Effector memory CD4-positive, alpha-beta T cell (primary cell): ENCODE data around the gene APEH.

Source experiments
- DNase-seq, 3 donors: peaks; one replicate each; pipeline ENCODE4 v3.0.0-alpha.2; 2020
- H3K27ac ChIP-seq: 2 replicates; pipeline ENCODE4 v1.7.0; 2013; ENCODE audit warnings: mild to moderate bottlenecking, low read length, moderate library complexity; ENCODE audit not compliant: insufficient read depth, poor library complexity, severe bottlenecking
- H3K27me3 ChIP-seq: replicated peaks from 2 replicates; pipeline ENCODE4 v1.7.0; 2013; ENCODE audit warnings: mild to moderate bottlenecking, low read length; ENCODE audit not compliant: insufficient read depth, control insufficient read depth, poor library complexity, severe bottlenecking
- H3K36me3 ChIP-seq: 2 replicates; pipeline ENCODE4 v1.7.0; 2013; ENCODE audit warnings: mild to moderate bottlenecking, low read length, moderate library complexity; ENCODE audit not compliant: control insufficient read depth, insufficient read depth
- H3K4me1 ChIP-seq: 2 replicates; pipeline ENCODE4 v1.7.0; 2013; ENCODE audit warnings: low read length, mild to moderate bottlenecking; ENCODE audit not compliant: control insufficient read depth, insufficient read depth, poor library complexity, severe bottlenecking
- H3K4me3 ChIP-seq: 2 replicates; pipeline ENCODE4 v1.7.0; 2013; ENCODE audit warnings: low read length, low read depth, mild to moderate bottlenecking; ENCODE audit not compliant: insufficient read depth, poor library complexity, severe bottlenecking
- H3K9me3 ChIP-seq: 2 replicates; pipeline ENCODE4 v1.7.0; 2013; ENCODE audit warnings: mild to moderate bottlenecking, low read length, moderate library complexity; ENCODE audit not compliant: control insufficient read depth

Gene APEH

DNA sequence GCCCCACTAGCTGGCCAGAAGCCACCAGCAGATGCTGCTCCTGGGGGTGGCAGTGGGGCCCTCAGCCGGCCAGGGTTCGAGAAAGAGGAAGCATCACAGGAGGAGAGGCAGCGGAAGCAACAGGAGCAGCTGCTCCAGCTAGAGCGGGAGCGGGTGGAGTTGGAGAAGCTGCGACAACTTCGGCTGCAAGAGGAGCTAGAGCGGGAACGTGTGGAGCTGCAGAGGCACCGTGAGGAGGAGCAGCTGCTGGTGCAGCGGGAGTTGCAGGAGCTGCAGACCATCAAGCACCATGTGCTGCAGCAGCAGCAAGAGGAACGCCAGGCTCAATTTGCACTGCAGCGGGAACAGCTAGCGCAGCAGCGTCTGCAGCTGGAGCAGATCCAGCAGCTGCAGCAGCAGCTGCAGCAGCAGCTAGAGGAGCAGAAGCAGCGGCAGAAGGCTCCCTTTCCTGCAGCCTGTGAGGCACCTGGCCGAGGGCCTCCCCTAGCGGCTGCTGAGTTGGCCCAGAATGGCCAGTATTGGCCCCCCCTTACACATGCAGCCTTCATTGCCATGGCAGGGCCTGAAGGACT is 17.5 kb upstream of the APEH start:
- Histone ChIP-seq H3K9me3 (no peaks in the 10 kb centered on the region), H3K36me3 (no peaks in the 10 kb centered on the region), H3K4me1 (no peaks in the 10 kb centered on the region), H3K27me3 (no peaks in the 10 kb centered on the region), H3K4me3 (no peak overlapping the region), H3K27ac (no peak overlapping the region)
- DNase-seq: no peak

DNA sequence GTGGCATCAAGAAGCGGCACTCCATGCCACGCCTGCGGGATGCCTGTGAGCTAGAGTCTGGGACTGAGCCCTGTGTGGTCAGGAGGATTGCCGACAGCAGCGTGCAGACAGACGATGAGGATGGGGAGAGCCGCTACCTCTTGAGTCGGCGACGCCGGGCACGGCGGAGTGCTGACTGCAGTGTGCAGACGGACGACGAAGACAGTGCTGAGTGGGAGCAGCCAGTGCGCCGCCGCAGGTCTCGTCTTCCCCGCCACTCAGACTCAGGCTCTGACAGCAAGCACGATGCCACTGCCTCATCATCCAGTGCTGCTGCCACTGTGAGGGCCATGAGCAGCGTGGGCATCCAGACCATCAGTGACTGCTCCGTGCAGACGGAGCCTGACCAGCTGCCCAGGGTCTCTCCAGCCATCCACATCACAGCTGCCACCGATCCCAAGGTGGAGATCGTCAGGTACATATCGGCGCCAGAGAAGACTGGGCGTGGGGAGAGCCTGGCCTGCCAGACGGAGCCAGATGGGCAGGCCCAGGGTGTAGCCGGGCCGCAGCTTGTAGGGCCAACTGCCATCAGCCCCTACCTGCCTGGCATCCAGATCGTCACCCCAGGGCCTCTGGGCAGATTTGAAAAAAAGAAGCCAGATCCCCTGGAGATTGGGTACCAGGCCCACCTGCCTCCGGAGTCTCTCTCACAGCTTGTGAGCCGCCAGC is 16.8 kb upstream of the APEH start:
- no peak for DNase-seq
- H3K27ac ChIP-seq: no peak overlapping the region
- no peaks in the 10 kb centered on the region for H3K27me3 ChIP-seq
- H3K9me3 ChIP-seq: no peaks in the 10 kb centered on the region
- H3K4me3 ChIP-seq: no peak overlapping the region
- H3K4me1 ChIP-seq: no peaks in the 10 kb centered on the region
- no peaks in the 10 kb centered on the region for H3K36me3 ChIP-seq

DNA sequence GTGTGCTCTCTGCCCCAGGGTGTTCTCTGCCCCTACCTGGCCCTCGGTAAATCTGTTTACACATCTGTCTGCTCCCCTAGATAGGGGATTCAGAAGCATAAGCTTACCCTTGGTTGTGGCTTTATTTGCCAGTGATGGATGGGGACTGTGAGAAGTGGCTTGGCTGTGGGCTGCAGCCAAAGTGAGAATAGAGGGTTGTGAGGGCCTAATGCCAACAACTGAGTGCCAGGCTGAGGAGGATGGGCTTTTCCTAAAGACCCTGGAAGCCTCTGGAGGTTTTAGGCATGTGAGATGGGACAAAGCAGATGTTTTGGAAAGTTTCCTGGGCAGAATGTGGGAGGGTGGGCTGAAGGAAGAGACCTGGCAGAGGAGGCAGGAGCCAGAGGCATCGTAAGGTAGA is 15.4 kb upstream of the APEH start:
- no peaks in the 10 kb centered on the region for H3K36me3 ChIP-seq
- no peak overlapping the region for H3K4me3 ChIP-seq
- no peaks in the 10 kb centered on the region for H3K9me3 ChIP-seq
- no peak overlapping the region for H3K27ac ChIP-seq
- no peaks in the 10 kb centered on the region for H3K4me1 ChIP-seq
- no peaks in the 10 kb centered on the region for H3K27me3 ChIP-seq
- no peak for DNase-seq

DNA sequence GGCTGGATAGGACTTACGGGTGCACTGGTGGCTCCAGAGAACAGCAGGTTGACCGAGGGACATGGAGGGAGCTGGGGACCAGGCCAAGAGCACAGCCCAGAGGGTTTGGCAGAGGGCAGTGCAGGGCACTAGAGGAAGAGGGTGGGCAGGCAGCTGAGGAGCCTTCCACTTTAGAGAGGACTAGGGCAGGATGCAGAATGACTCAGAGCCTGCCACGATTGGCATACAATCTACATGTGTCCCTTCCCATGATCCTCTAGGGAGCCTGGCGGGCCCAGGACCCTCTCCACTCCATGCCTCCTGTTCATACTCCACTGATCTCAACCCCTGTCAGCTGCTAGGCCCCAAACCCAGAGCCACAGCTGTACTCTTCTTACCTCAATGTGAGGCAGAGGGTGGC is 14.4 kb upstream of the APEH start:
- no peaks in the 10 kb centered on the region for H3K4me1 ChIP-seq
- H3K27ac ChIP-seq: no peak overlapping the region
- DNase-seq: no peak
- H3K36me3 ChIP-seq: no peaks in the 10 kb centered on the region
- no peak overlapping the region for H3K4me3 ChIP-seq
- H3K9me3 ChIP-seq: no peaks in the 10 kb centered on the region
- H3K27me3 ChIP-seq: no peaks in the 10 kb centered on the region

DNA sequence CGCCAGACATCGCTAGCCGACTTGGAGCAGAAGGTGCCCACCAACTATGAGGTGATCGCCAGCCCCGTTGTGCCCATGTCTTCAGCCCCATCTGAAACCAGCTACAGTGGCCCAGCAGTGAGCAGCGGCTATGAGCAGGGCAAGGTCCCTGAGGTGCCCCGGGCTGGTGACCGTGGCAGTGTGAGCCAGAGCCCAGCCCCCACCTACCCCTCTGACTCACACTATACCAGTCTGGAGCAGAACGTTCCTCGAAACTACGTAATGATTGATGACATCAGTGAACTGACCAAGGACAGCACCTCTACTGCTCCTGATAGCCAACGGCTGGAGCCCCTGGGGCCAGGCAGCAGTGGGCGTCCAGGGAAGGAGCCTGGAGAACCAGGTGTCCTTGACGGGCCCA is 12.9 kb upstream of the APEH start:
- no peak for DNase-seq
- H3K9me3 ChIP-seq: no peaks in the 10 kb centered on the region
- H3K27me3 ChIP-seq: no peaks in the 10 kb centered on the region
- no peak overlapping the region for H3K27ac ChIP-seq
- no peak overlapping the region for H3K4me3 ChIP-seq
- H3K36me3 ChIP-seq: no peaks in the 10 kb centered on the region
- H3K4me1 ChIP-seq: no peaks in the 10 kb centered on the region

DNA sequence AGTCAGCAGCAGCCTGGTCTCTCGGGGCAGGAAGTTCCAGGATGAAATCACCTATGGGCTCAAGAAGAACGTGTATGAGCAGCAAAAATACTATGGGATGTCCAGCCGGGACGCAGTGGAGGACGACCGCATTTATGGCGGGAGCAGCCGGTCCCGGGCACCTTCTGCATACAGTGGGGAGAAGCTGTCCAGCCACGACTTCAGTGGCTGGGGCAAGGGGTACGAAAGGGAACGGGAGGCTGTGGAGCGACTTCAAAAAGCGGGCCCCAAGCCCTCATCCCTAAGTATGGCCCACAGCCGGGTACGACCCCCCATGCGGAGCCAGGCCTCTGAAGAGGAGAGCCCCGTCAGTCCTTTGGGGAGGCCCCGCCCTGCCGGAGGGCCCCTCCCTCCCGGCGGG is 12.1 kb upstream of the APEH start:
- Histone ChIP-seq H3K9me3 (no peaks in the 10 kb centered on the region), H3K27me3 (no peaks in the 10 kb centered on the region), H3K36me3 (no peaks in the 10 kb centered on the region), H3K4me1 (no peaks in the 10 kb centered on the region), H3K4me3 (no peak overlapping the region), H3K27ac (no peak overlapping the region)
- DNase-seq: no peak

DNA sequence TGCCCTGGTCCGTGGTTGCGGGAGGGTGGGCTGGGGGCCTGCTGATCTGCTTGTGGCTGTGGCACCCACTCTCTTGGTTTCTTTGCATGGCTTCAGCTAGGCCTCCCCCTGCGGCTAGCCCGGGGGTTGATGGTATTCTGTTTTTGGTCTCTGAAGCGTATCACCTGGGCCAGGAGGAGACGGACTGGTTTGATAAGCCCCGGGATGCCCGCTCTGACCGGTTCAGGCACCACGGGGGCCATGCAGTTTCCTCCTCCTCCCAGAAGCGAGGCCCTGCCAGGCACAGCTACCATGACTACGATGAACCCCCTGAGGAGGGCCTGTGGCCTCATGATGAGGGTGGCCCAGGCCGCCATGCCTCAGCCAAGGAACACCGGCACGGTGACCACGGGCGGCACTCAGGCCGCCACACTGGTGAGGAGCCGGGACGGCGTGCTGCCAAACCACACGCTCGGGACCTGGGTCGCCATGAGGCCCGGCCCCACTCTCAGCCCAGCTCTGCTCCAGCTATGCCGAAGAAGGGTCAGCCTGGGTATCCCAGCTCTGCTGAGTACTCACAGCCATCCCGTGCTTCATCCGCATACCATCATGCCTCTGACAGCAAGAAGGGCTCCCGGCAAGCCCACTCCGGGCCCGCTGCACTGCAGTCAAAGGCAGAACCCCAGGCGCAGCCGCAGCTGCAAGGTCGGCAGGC is 11.3 kb upstream of the APEH start:
- H3K4me3 ChIP-seq: no peak overlapping the region
- no peak for DNase-seq
- no peaks in the 10 kb centered on the region for H3K27me3 ChIP-seq
- no peak overlapping the region for H3K27ac ChIP-seq
- H3K9me3 ChIP-seq: no peaks in the 10 kb centered on the region
- H3K36me3 ChIP-seq: no peaks in the 10 kb centered on the region
- no peaks in the 10 kb centered on the region for H3K4me1 ChIP-seq

DNA sequence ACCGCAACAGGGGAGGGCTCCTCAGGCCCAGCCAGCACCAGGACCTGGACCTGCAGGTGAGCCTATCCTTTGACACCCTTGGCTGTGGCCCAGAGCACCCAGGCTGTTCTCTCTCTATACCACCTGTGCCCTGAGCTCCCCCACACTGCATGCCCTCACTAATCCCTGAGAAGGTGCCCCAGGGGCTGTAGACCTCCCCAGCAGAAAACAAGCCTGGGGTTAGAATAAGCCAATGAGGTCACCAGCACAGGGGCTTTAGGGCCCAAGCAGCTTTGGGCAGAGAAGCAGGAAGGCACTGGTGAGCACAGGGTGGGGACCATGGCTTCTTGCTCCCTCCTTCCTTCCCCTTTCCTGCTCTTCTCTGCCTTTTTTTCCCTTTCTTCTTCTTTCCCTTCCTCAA is 10.3 kb upstream of the APEH start:
- Histone ChIP-seq H3K27ac (no peak overlapping the region), H3K27me3 (no peaks in the 10 kb centered on the region), H3K36me3 (no peaks in the 10 kb centered on the region), H3K4me1 (no peaks in the 10 kb centered on the region), H3K9me3 (no peaks in the 10 kb centered on the region), H3K4me3 (no peak overlapping the region)
- no peak for DNase-seq

GRCh38 chr3:49664300-49664699 is 9.9 kb upstream of the APEH start:
- DNase-seq: no peak
- no peaks in the 10 kb centered on the region for H3K4me1 ChIP-seq
- H3K9me3 ChIP-seq: no peaks in the 10 kb centered on the region
- H3K27me3 ChIP-seq: no peaks in the 10 kb centered on the region
- no peak overlapping the region for H3K4me3 ChIP-seq
- no peaks in the 10 kb centered on the region for H3K36me3 ChIP-seq
- no peak overlapping the region for H3K27ac ChIP-seq

DNA sequence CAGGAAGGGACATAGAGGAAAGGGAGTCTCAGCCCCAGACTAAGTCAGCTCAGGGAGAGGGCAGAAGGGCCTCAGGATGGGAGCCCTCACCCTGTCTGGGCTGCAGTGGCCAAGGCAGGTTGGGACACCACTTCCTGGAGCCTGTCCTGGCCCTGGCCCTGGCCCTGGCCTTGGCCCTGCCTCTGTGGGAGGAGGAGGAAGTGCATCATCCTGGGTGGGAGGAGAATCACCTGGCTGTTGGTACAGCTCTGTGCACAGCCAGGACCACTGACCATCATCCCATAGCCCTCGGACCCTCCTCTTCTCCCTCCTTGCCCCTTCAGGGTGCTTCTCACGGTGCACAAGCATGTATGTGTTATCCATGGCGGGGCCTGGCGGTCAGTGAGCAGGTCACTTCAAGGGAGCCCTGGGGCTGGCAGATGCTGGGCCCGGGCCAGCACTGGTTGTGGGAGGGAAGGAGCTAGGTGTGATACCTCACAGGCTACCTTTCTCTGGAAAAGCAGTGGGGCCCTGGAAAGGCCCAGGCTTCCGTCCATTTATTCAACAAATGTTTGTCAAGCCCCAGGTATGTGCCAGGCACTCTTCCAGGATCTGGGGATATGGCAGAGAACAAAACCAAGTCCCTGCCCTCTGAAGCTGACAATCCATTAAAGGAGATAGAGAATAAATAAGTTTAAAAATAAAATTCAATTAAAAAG is 8.2 kb upstream of the APEH start:
- no peak overlapping the region for H3K27ac ChIP-seq
- no peaks in the 10 kb centered on the region for H3K36me3 ChIP-seq
- no peak overlapping the region for H3K4me3 ChIP-seq
- H3K9me3 ChIP-seq: no peaks in the 10 kb centered on the region
- H3K27me3 ChIP-seq: no peaks in the 10 kb centered on the region
- no peaks in the 10 kb centered on the region for H3K4me1 ChIP-seq
- no peak for DNase-seq
